HCT116 (cell line): ENCODE results near the gene DOCK1. TPM values are rescaled to one million over a fixed set of nuclear protein-coding genes. Genes with fewer than 3 reads are reported as not detected.

Experiments
- ATAC-seq: fragments of 200-7000 bp; cut with Tn5 transposase; 2 replicates; pipeline ENCODE4 v1.9.1; 2020; ENCODE audit warnings: mild to moderate bottlenecking, moderate library complexity
- BruUV-seq: library from RNA; stranded (reverse); fragments of 400-500 nt; replicated peaks from 2 replicates; lab custom pipeline; 2021; lab: Mats Ljungman, UMichigan
- CTCF ChIA-PET: fragments of 300-600 bp; sonication (Branson Sonifier 250); formaldehyde crosslinking; loops from one replicate; lab custom pipeline; 2021; ENCODE audit warnings: antibody characterized with exemption; lab: Charles Lee
- POLR2A ChIA-PET: fragments of 300-600, 350-600 bp; sonication (Branson Sonifier 250); formaldehyde crosslinking; loops from one replicate; lab custom pipeline; 2021; ENCODE audit warnings: antibody characterized with exemption; lab: Charles Lee
- RAD21 ChIA-PET, 2 experiments: fragments of 300-600 bp; sonication (Branson Sonifier 250); formaldehyde crosslinking; loops; one replicate each; lab custom pipeline; 2023; ENCODE audit warnings: low total read pairs in 2 of 2; ENCODE audit not compliant: uncharacterized antibody in 2 of 2, unreplicated experiment in 2 of 2, low non-redundant PET in 1 of 2; lab: Charles Lee
- DNase-seq: peaks from one replicate; pipeline ENCODE4 v3.0.0-alpha.2; 2010; ENCODE audit warnings: low read depth, low spot score
- H2AFZ ChIP-seq: fragments of 200-600 bp; shearing (Covaris generic), sonication (generic); 2 replicates; pipeline ENCODE4 v1.6.1; 2017; ENCODE audit warnings: low read depth, mixed run types, mixed read lengths, antibody characterized with exemption, low read length; ENCODE audit not compliant: poor library complexity, severe bottlenecking
- H3K27ac ChIP-seq: 2 replicates; pipeline ENCODE4 v1.5.1; 2012; ENCODE audit warnings: low read depth, low read length
- H3K27me3 ChIP-seq: fragments of 200-600 bp; sonication (generic); 2 replicates; pipeline ENCODE4 v1.6.1; 2016; ENCODE audit warnings: mixed run types, low read length, mixed read lengths; ENCODE audit not compliant: insufficient read depth
- H3K36me3 ChIP-seq, 2 experiments: fragments of 200-500 bp in 1 of 2; fragments of 200-600 bp in 1 of 2; sonication (Bioruptor generic) in 1 of 2; sonication (generic) in 1 of 2; 2 replicates each; pipeline versions ENCODE4 v1.5.1 to v1.6.1; 2014 to 2016; ENCODE audit warnings: low read length in 2 of 2, inconsistent platforms in 1 of 2, mixed read lengths in 1 of 2, mixed run types in 1 of 2; ENCODE audit not compliant: insufficient read depth in 2 of 2, control insufficient read depth in 1 of 2
- H3K4me1 ChIP-seq, 2 experiments: fragments of 200-600 bp in 1 of 2; sonication (generic) in 1 of 2; 2 replicates each; pipeline versions ENCODE4 v1.5.1 to v1.6.1; 2012 to 2017; ENCODE audit warnings: low read length in 2 of 2, inconsistent platforms in 1 of 2, mild to moderate bottlenecking in 1 of 2, mixed read lengths in 1 of 2, mixed run types in 1 of 2, moderate library complexity in 1 of 2; ENCODE audit not compliant: insufficient read depth in 2 of 2, control insufficient read depth in 1 of 2
- H3K4me2 ChIP-seq: fragments of 200-600 bp; sonication (generic); 2 replicates; pipeline ENCODE4 v1.6.1; 2017; ENCODE audit warnings: mixed run types, low read length, mixed read lengths
- H3K4me3 ChIP-seq, 2 experiments: fragments of 200-600 bp in 1 of 2; sonication (generic) in 1 of 2; replicated peaks in 1 of 2; 2 replicates each; pipeline ENCODE4 v1.5.1; 2011 to 2016; ENCODE audit warnings: low read length in 2 of 2, control low read depth in 1 of 2, low read depth in 1 of 2, mild to moderate bottlenecking in 1 of 2, mixed read lengths in 1 of 2, mixed run types in 1 of 2
- H3K79me2 ChIP-seq: fragments of 200-600 bp; sonication (generic); 2 replicates; pipeline ENCODE4 v1.6.1; 2017; ENCODE audit warnings: mild to moderate bottlenecking, mixed run types, low read length, moderate library complexity, mixed read lengths; ENCODE audit not compliant: insufficient read depth
- H3K9ac ChIP-seq: fragments of 200-600 bp; sonication (generic); 2 replicates; pipeline ENCODE4 v1.6.1; 2016; ENCODE audit warnings: low read length, mixed read lengths
- H3K9me2 ChIP-seq: fragments of 200-600 bp; sonication (generic), shearing (Covaris generic); 2 replicates; pipeline ENCODE4 v1.6.1; 2017; ENCODE audit warnings: mixed run types, mild to moderate bottlenecking, moderate library complexity; ENCODE audit not compliant: insufficient read depth
- H3K9me3 ChIP-seq, 2 experiments: fragments of 200-500 bp in 1 of 2; fragments of 200-600 bp in 1 of 2; sonication (Bioruptor generic) in 1 of 2; sonication (generic) in 1 of 2; 2 replicates each; pipeline ENCODE4 v1.6.1; 2014 to 2017; ENCODE audit warnings: low read length in 2 of 2, mixed read lengths in 2 of 2, inconsistent platforms in 1 of 2, low read depth in 1 of 2, mild to moderate bottlenecking in 1 of 2, mixed run types in 1 of 2, moderate library complexity in 1 of 2; ENCODE audit not compliant: control insufficient read depth in 1 of 2, insufficient read depth in 1 of 2
- H4K20me1 ChIP-seq: fragments of 200-600 bp; sonication (generic), shearing (Covaris generic); 2 replicates; pipeline ENCODE4 v1.6.1; 2017; ENCODE audit warnings: mixed run types, mild to moderate bottlenecking, moderate library complexity; ENCODE audit not compliant: insufficient read depth
- CBX3 ChIP-seq: IDR thresholded peaks from 2 replicates; pipeline ENCODE4 v1.6.1; 2012; ENCODE audit warnings: low read depth
- EZH2phosphoT487 ChIP-seq: fragments of 200-600 bp; IDR thresholded peaks from 2 replicates; pipeline ENCODE4 v1.6.1; 2018; ENCODE audit warnings: antibody characterized with exemption, borderline replicate concordance
- TCF7L2 ChIP-seq: IDR thresholded peaks from 2 replicates; pipeline ENCODE4 v1.7.0; 2011; ENCODE audit warnings: borderline replicate concordance, inconsistent platforms; ENCODE audit not compliant: insufficient read depth, insufficient read length; ENCODE audit errors: extremely low read depth
- YY1 ChIP-seq: IDR thresholded peaks from 2 replicates; pipeline ENCODE4 v1.6.1; 2011; ENCODE audit warnings: low read length, low read depth, moderate library complexity, mild to moderate bottlenecking; ENCODE audit not compliant: insufficient replicate concordance; ENCODE audit errors: extremely low read depth
- intact Hi-C: fragments of 100-400 bp; cut with micrococcal nuclease; formaldehyde crosslinking; loops from 2 replicates; pipeline ENCODE4 v1.10.0; 2022
- total RNA-seq: library from RNA; stranded (reverse); gene quantifications from one replicate; pipeline ENCODE4 v1.2.1, GENCODE V29; 2021; ENCODE audit not compliant: unreplicated experiment
- TF ChIP-seq, protein P1 (sequence below): IDR thresholded peaks from 2 replicates; pipeline ENCODE4 v1.6.1; 2012; ENCODE audit warnings: low read depth
- TF ChIP-seq, protein P2 (sequence below), 3 experiments: fragments of 200-600 bp in 1 of 3; sonication (generic) in 1 of 3; IDR thresholded peaks in 2 of 3; conservative IDR thresholded peaks in 1 of 3; 2 replicates each; pipeline ENCODE4 v1.5.1; 2012 to 2017; ENCODE audit warnings: low read depth in 2 of 3, low read length in 2 of 3, antibody characterized with exemption in 1 of 3, borderline replicate concordance in 1 of 3, control low read depth in 1 of 3, mild to moderate bottlenecking in 1 of 3, mixed read lengths in 1 of 3, mixed run types in 1 of 3, moderate library complexity in 1 of 3; ENCODE audit not compliant: insufficient read depth in 1 of 3
- TF ChIP-seq, protein P3 (sequence below): IDR thresholded peaks from 2 replicates; pipeline ENCODE4 v1.6.1; 2012

The DOCK1 gene
- total RNA-seq, 1 experiment from 2014 or later, result 46.5 TPM

DNA sequence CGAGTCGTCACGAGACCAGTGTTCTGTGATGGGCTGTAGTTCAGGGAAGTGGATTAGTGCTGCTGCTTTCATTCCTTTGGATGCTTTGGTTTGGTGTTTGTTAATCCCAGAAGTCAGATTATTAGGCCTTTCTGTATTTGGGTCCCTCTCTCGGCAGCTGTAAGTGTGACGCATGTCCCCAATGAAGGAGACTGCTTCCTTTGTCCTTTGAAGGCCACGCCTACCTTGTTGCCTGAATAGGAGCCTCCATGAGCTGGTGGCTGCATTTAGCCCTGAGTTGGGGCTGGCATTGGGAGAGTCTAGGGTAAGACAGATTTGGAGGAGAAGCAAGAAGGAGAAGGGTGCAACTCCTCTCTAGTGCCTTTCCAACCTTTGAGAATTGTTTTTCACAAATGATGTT is 34.5 kb downstream of the DOCK1 start:
- Histone ChIP-seq H3K9me2 (no peaks in the 10 kb centered on the region), H3K79me2 (peaks cover 84% of the 10 kb centered on the region), H3K27ac (no peak overlapping the region), H3K9ac (no peak overlapping the region), H3K4me1 (peaks cover 0 to 4% of the 10 kb centered on the region in 2 experiments; a peak in 1 of 4 replicates), H3K4me3 (no peak overlapping the region), H2AFZ (no peak overlapping the region), H3K9me3 (no peaks in the 10 kb centered on the region), H4K20me1 (peaks cover 7% of the 10 kb centered on the region; the same call in 1 of the 2 replicates), H3K36me3 (no peaks in the 10 kb centered on the region), H3K4me2 (no peak overlapping the region), H3K27me3 (no peaks in the 10 kb centered on the region)
- CTCF ChIA-PET, result no interaction called here
- RAD21 ChIA-PET, result no interaction called here
- no TSS peak for BruUV-seq
- POLR2A ChIA-PET, result no interaction called here
- ATAC-seq (no peak), DNase-seq (no peak)
- no peak for TF ChIP-seq TCF7L2
- TF ChIP-seq, protein P1, sequence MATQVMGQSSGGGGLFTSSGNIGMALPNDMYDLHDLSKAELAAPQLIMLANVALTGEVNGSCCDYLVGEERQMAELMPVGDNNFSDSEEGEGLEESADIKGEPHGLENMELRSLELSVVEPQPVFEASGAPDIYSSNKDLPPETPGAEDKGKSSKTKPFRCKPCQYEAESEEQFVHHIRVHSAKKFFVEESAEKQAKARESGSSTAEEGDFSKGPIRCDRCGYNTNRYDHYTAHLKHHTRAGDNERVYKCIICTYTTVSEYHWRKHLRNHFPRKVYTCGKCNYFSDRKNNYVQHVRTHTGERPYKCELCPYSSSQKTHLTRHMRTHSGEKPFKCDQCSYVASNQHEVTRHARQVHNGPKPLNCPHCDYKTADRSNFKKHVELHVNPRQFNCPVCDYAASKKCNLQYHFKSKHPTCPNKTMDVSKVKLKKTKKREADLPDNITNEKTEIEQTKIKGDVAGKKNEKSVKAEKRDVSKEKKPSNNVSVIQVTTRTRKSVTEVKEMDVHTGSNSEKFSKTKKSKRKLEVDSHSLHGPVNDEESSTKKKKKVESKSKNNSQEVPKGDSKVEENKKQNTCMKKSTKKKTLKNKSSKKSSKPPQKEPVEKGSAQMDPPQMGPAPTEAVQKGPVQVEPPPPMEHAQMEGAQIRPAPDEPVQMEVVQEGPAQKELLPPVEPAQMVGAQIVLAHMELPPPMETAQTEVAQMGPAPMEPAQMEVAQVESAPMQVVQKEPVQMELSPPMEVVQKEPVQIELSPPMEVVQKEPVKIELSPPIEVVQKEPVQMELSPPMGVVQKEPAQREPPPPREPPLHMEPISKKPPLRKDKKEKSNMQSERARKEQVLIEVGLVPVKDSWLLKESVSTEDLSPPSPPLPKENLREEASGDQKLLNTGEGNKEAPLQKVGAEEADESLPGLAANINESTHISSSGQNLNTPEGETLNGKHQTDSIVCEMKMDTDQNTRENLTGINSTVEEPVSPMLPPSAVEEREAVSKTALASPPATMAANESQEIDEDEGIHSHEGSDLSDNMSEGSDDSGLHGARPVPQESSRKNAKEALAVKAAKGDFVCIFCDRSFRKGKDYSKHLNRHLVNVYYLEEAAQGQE, result no peak
- TF ChIP-seq, protein P2, sequence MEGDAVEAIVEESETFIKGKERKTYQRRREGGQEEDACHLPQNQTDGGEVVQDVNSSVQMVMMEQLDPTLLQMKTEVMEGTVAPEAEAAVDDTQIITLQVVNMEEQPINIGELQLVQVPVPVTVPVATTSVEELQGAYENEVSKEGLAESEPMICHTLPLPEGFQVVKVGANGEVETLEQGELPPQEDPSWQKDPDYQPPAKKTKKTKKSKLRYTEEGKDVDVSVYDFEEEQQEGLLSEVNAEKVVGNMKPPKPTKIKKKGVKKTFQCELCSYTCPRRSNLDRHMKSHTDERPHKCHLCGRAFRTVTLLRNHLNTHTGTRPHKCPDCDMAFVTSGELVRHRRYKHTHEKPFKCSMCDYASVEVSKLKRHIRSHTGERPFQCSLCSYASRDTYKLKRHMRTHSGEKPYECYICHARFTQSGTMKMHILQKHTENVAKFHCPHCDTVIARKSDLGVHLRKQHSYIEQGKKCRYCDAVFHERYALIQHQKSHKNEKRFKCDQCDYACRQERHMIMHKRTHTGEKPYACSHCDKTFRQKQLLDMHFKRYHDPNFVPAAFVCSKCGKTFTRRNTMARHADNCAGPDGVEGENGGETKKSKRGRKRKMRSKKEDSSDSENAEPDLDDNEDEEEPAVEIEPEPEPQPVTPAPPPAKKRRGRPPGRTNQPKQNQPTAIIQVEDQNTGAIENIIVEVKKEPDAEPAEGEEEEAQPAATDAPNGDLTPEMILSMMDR (IDR thresholded peaks at IDR 0.05 in 2 of 3, conservative IDR thresholded peaks at IDR 0.05 in 1 of 3; ENCODE audit: borderline replicate concordance in 1 of 3, insufficient read depth in 1 of 3, low read depth in 2 of 3, low read length in 2 of 3), result no peak
- TF ChIP-seq, protein P3, sequence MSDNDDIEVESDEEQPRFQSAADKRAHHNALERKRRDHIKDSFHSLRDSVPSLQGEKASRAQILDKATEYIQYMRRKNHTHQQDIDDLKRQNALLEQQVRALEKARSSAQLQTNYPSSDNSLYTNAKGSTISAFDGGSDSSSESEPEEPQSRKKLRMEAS, result no peak
- TF ChIP-seq EZH2phosphoT487, result no peak
- TF ChIP-seq CBX3, result no peak
- TF ChIP-seq YY1, result no peak
- intact Hi-C loops, result no loop called here
